T-helper 2 cell (primary cell): ENCODE data around the gene FTO.

Source experiments
- DNase-seq, 5 experiments: peaks; one replicate each; pipeline versions ENCODE4 v3.0.0 to v3.0.0-alpha.2; 2012 to 2022

FTO gene

GRCh38 chr16:53908731-53909130 is 204.8 kb downstream of the FTO start:
- DNase-seq = no peak

GRCh38 chr16:53910990-53911389 is 207.0 kb downstream of the FTO start:
- DNase-seq = peak in 1 of 5 experiments; percentile 31

- peak in 1 of 5 experiments; percentile 92 for DNase-seq
These were observed 207.6 kb downstream of the FTO start for GRCh38 chr16:53911513-53911912.

- DNase-seq = peak in 3 of 5 experiments; percentile 6 to 96 (median 62)
These were observed 208.2 kb downstream of the FTO start for GRCh38 chr16:53912155-53912554.

- peak in 1 of 5 experiments; percentile 45 for DNase-seq
These were observed 209.3 kb downstream of the FTO start for GRCh38 chr16:53913099-53913870.

GRCh38 chr16:53913920-53914319 is 210.0 kb downstream of the FTO start:
- DNase-seq = peak in 1 of 5 experiments; percentile 57

GRCh38 chr16:53914736-53915135 is 210.8 kb downstream of the FTO start:
- no peak for DNase-seq

GRCh38 chr16:53915452-53916160 is 211.7 kb downstream of the FTO start:
- DNase-seq = no peak

- DNase-seq = no peak
These were observed 217.0 kb downstream of the FTO start for GRCh38 chr16:53920988-53921387.

GRCh38 chr16:53922067-53922806 is 218.3 kb downstream of the FTO start:
- DNase-seq = no peak

GRCh38 chr16:53922807-53923571 is 219.0 kb downstream of the FTO start:
- DNase-seq = no peak

- DNase-seq = no peak
These were observed 220.6 kb downstream of the FTO start for GRCh38 chr16:53924331-53925106.

- peak in 1 of 5 experiments; percentile 60 for DNase-seq
These were observed 221.1 kb downstream of the FTO start for GRCh38 chr16:53925107-53925410.

- DNase-seq = no peak
These were observed 221.6 kb downstream of the FTO start for GRCh38 chr16:53925526-53925925.

GRCh38 chr16:53926209-53926608 is 222.3 kb downstream of the FTO start:
- DNase-seq = no peak

- no peak for DNase-seq
These were observed 229.0 kb downstream of the FTO start for GRCh38 chr16:53932975-53933374.

- peak in 1 of 5 experiments; percentile 30 for DNase-seq
These were observed 229.5 kb downstream of the FTO start for GRCh38 chr16:53933407-53933806.

- no peak for DNase-seq
These were observed 232.1 kb downstream of the FTO start for GRCh38 chr16:53936052-53936451.

GRCh38 chr16:53936529-53936928 is 232.6 kb downstream of the FTO start:
- no peak for DNase-seq

- DNase-seq = no peak
These were observed 233.4 kb downstream of the FTO start for GRCh38 chr16:53937161-53937880.

- no peak for DNase-seq
These were observed 240.1 kb downstream of the FTO start for GRCh38 chr16:53944025-53944424.
